SK-N-SH treated with all-trans-retinoic acid at 6 μM for 48 hours (cell line): ENCODE data around the gene SLC34A3.

ENCODE experiments used
- ESRRG ChIP-seq: fragments of 250-450 bp; sonication (Bioruptor Pico); IDR thresholded peaks from 2 replicates; pipeline ENCODE4 v1.6.1; 2021; ENCODE audit warnings: mild to moderate bottlenecking
- RARB ChIP-seq: fragments of 250-450 bp; sonication (Bioruptor Pico); IDR thresholded peaks from 2 replicates; pipeline ENCODE4 v1.8.0; 2021; ENCODE audit warnings: mild to moderate bottlenecking, moderate library complexity
- SNAI2 ChIP-seq: fragments of 250-450 bp; sonication (Bioruptor Pico); IDR thresholded peaks from 2 replicates; pipeline ENCODE4 v1.5.0; 2020; ENCODE audit warnings: mild to moderate bottlenecking, moderate library complexity
- TCF4 ChIP-seq: fragments of 250-450 bp; sonication (Bioruptor Pico); IDR thresholded peaks from 2 replicates; pipeline ENCODE4 v1.8.0; 2021; ENCODE audit warnings: mild to moderate bottlenecking, moderate library complexity, borderline replicate concordance
- TOX ChIP-seq: fragments of 250-450 bp; sonication (Bioruptor Pico); IDR thresholded peaks from 2 replicates; pipeline ENCODE4 v1.8.0; 2021; ENCODE audit warnings: mild to moderate bottlenecking, moderate library complexity, borderline replicate concordance
- ZC3H10 ChIP-seq: fragments of 250-450 bp; sonication (Bioruptor Pico); IDR thresholded peaks from 2 replicates; pipeline ENCODE4 v1.5.1; 2021; ENCODE audit warnings: mild to moderate bottlenecking, moderate library complexity
- ZNF565 ChIP-seq: fragments of 450-650 bp; formaldehyde crosslinking; conservative IDR thresholded peaks from 2 replicates; pipeline ENCODE4 v1.5.0; 2020; ENCODE audit warnings: low read depth, mild to moderate bottlenecking, moderate library complexity
- TF ChIP-seq, protein P1 (sequence below): fragments of 250-450 bp; sonication (Bioruptor Pico); IDR thresholded peaks from 2 replicates; pipeline ENCODE4 v1.5.1; 2020; ENCODE audit warnings: low read depth, mild to moderate bottlenecking, moderate library complexity
- TF ChIP-seq, protein P2 (sequence below): fragments of 250-450 bp; sonication (Bioruptor Pico); IDR thresholded peaks from 2 replicates; pipeline ENCODE4 v1.8.0; 2020; ENCODE audit warnings: mild to moderate bottlenecking, moderate library complexity, borderline replicate concordance

DNA sequence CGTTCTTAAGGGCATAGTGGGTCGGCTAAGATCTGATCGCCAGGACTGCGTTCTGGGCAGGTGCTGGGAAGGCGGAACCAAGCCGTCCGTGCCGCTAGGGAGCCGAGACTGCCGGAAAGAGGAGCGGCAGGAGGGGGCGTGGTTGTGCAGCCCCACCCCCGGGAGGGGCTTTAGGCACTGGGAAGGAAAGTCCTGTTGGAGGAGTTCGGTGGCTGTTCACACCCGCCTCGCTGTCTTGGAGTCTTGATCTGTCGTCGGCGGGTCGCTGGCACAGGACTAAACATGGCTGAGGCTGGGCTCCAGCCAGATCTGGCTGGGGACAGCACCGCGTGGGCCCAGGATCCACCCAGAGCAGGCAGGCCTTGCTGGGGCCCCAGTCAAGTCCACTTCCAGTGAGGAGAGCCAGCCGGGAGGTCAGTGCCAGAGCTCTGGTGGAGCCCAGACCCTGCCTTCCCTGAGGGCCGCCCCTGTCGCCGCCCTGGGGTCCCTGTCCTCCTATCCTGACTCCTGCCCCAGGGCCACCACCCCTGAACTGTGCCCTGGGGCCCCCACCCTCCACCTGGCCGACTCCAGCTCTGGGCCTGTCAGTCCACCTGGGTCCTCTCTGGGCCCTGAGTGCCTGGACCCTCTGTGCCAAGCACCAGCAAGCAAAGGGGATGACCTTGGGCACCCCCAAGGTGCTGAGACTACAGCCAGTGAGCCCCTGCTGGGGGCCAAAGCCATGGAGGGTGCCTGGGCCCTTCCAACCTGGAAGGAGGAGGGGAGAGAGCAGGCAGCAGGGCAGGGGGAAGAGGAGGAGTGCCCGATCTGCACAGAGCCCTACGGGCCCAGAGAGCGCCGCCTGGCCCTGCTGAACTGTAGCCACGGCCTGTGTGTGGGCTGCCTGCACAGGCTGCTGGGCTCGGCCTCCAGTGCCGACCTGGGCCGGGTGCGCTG lies 13.2 kb upstream of the SLC34A3 start:
- TF ChIP-seq TOX (no peak), ESRRG (CRISPR knock-in tag) (no peak), ZNF565 (CRISPR knock-in tag) (no peak), TCF4 (no peak), ZC3H10 (CRISPR knock-in tag) (no peak), SNAI2 (CRISPR knock-in tag) (no peak), RARB (CRISPR knock-in tag) (no peak)
- TF ChIP-seq, protein P1, sequence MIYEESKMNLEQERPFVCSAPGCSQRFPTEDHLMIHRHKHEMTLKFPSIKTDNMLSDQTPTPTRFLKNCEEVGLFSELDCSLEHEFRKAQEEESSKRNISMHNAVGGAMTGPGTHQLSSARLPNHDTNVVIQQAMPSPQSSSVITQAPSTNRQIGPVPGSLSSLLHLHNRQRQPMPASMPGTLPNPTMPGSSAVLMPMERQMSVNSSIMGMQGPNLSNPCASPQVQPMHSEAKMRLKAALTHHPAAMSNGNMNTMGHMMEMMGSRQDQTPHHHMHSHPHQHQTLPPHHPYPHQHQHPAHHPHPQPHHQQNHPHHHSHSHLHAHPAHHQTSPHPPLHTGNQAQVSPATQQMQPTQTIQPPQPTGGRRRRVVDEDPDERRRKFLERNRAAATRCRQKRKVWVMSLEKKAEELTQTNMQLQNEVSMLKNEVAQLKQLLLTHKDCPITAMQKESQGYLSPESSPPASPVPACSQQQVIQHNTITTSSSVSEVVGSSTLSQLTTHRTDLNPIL (CRISPR knock-in tag), result no peak
- TF ChIP-seq, protein P2, sequence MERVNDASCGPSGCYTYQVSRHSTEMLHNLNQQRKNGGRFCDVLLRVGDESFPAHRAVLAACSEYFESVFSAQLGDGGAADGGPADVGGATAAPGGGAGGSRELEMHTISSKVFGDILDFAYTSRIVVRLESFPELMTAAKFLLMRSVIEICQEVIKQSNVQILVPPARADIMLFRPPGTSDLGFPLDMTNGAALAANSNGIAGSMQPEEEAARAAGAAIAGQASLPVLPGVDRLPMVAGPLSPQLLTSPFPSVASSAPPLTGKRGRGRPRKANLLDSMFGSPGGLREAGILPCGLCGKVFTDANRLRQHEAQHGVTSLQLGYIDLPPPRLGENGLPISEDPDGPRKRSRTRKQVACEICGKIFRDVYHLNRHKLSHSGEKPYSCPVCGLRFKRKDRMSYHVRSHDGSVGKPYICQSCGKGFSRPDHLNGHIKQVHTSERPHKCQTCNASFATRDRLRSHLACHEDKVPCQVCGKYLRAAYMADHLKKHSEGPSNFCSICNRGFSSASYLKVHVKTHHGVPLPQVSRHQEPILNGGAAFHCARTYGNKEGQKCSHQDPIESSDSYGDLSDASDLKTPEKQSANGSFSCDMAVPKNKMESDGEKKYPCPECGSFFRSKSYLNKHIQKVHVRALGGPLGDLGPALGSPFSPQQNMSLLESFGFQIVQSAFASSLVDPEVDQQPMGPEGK (CRISPR knock-in tag), result no peak
